Upper lobe of left lung (tissue), 6 donors: Measurements from ENCODE around the gene WFIKKN1. TPM values are rescaled to one million over a fixed set of nuclear protein-coding genes. Genes with fewer than 3 reads are reported as not detected.

Experiments
- ATAC-seq, 2 donors: fragments of 200-7000 bp; cut with Tn5 transposase; one replicate each; pipeline ENCODE4 v1.9.1; 2022; ENCODE audit warnings: mild to moderate bottlenecking in 2 of 2, moderate library complexity in 2 of 2; ENCODE audit not compliant: low FRiP score in 2 of 2
- DNase-seq, 2 donors: peaks; one replicate each; pipeline ENCODE4 v3.0.0-alpha.2; 2019 to 2020
- H3K27ac ChIP-seq, 4 donors: fragments of 200-600 bp; sonication (generic); one replicate each; pipeline ENCODE4 v1.5.1; 2016 to 2019
- H3K27me3 ChIP-seq, 4 donors: fragments of 200-600 bp; sonication (generic); one replicate each; pipeline ENCODE4 v1.5.1; 2017 to 2019
- H3K36me3 ChIP-seq, 4 donors: fragments of 200-600 bp; sonication (generic); one replicate each; pipeline ENCODE4 v1.5.1; 2016 to 2019
- H3K4me1 ChIP-seq, 4 donors: fragments of 200-600 bp; sonication (generic); one replicate each; pipeline ENCODE4 v1.5.1; 2018 to 2019
- H3K4me3 ChIP-seq, 4 donors: fragments of 200-600 bp; sonication (generic); one replicate each; pipeline ENCODE4 v1.5.1; 2017 to 2019; ENCODE audit warnings: mild to moderate bottlenecking in 2 of 4, moderate library complexity in 1 of 4
- H3K9me3 ChIP-seq, 4 donors: fragments of 200-600 bp; sonication (generic); one replicate each; pipeline ENCODE4 v1.5.1; 2018 to 2019
- EP300 ChIP-seq, 4 donors: sonication (generic); formaldehyde crosslinking; IDR thresholded peaks; one replicate each; pipeline ENCODE4 v1.5.1; 2017; ENCODE audit warnings: antibody characterized with exemption in 4 of 4, control low read depth in 2 of 4
- POLR2A ChIP-seq, 4 donors: fragments of 450-650 bp; IDR thresholded peaks; one replicate each; pipeline ENCODE4 v1.5.1; 2016 to 2017; ENCODE audit warnings: antibody characterized with exemption in 4 of 4, mild to moderate bottlenecking in 2 of 4
- POLR2AphosphoS5 ChIP-seq, 2 donors: sonication (generic); formaldehyde crosslinking; IDR thresholded peaks; one replicate each; pipeline ENCODE4 v1.5.1; 2017; ENCODE audit warnings: antibody characterized with exemption in 2 of 2
- WGBS, 2 donors: methylation state at CpG; one replicate each; pipeline ENCODE4 v1.1.5; 2017 to 2018; 5-methylcytosine and 5-hydroxymethylcytosine counted together
- total RNA-seq, 6 donors: library from RNA; depleted of rRNA in 4 of 6; stranded (reverse); fragments of >200 nt in 4 of 6; gene quantifications; one replicate each; pipeline versions ENCODE4 v1.1.0 to v1.2.1, GENCODE V29; 2016 to 2021
- TF ChIP-seq, protein P1 (sequence below), 6 experiments: fragments of 450-650 bp in 4 of 6; fragments of 200-600 bp in 2 of 6; sonication (generic) in 2 of 6; IDR thresholded peaks; one replicate each; pipeline ENCODE4 v1.5.1; 2016 to 2019; ENCODE audit warnings: antibody characterized with exemption in 6 of 6
- donor health status: DM: no; HTN: no; CAD: no; lungs with moderate emphysema.
- donor health status: DM: no; HTN: yes; CAD: no; lungs with severe emphysema.

The WFIKKN1 gene
- total RNA-seq, 6 donors from 2014 or later, result 1.7 to 16.8 (median 5.8) TPM

DNA sequence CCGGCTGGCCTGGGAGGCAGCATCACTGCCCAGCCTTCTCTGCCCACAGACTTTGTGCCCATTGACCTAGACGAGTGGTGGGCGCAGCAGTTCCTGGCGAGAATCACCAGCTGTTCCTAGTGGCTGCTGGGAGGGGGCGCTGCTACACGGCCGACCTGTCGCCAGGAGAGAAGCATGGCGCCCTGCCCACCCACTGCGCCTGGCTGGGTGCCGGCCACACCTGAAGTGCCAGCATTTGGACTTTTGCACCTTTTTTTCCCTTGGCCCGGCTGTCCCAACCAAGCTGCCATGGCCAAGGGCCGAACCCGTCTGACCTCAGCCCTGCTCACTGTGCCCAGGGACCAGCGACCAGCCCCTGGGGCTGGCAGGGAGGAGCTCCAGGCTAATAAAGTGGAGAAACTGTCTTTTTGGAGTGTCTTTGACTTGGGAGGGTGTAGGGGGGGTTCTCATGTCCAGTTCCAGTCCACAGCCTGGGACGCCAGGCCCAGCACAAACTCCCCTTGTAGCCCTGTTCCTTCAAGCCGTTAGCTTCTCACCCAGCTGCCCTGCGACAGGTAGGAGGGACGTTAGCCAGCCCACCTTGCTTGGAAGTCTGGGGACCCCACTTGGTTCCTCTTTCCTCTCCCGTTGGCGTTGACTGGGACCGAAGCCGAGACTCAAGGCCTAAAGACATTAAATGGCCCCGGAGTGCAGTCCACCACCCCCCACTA is 17.4 kb downstream of the WFIKKN1 start:
- TF ChIP-seq POLR2AphosphoS5 (IDR thresholded peaks at IDR 0.05), result no peak
- TF ChIP-seq, protein P1, sequence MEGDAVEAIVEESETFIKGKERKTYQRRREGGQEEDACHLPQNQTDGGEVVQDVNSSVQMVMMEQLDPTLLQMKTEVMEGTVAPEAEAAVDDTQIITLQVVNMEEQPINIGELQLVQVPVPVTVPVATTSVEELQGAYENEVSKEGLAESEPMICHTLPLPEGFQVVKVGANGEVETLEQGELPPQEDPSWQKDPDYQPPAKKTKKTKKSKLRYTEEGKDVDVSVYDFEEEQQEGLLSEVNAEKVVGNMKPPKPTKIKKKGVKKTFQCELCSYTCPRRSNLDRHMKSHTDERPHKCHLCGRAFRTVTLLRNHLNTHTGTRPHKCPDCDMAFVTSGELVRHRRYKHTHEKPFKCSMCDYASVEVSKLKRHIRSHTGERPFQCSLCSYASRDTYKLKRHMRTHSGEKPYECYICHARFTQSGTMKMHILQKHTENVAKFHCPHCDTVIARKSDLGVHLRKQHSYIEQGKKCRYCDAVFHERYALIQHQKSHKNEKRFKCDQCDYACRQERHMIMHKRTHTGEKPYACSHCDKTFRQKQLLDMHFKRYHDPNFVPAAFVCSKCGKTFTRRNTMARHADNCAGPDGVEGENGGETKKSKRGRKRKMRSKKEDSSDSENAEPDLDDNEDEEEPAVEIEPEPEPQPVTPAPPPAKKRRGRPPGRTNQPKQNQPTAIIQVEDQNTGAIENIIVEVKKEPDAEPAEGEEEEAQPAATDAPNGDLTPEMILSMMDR (IDR thresholded peaks at IDR 0.05), result peak; percentile 33 to 59 (median 41)
- peak overlapping the region; percentile 38 to 98 (median 86) for H3K4me3 ChIP-seq
- H3K4me1 ChIP-seq, result peaks cover 27 to 79% (median 47%) of the 10 kb centered on the region in 4 donors
- 38% methylated on average over 13 to 22 of the region's 24 CpGs for WGBS, 2 donors
- H3K36me3 ChIP-seq, result peaks cover 0 to 7% (median under 1%) of the 10 kb centered on the region in 4 donors
- ATAC-seq (no peak), DNase-seq (peak; percentile 60 to 90)
- H3K27me3 ChIP-seq, result no peaks in the 10 kb centered on the region
- no peaks in the 10 kb centered on the region for H3K9me3 ChIP-seq
- H3K27ac ChIP-seq, result peak overlapping the region; percentile 82 to 95 (median 86)

DNA sequence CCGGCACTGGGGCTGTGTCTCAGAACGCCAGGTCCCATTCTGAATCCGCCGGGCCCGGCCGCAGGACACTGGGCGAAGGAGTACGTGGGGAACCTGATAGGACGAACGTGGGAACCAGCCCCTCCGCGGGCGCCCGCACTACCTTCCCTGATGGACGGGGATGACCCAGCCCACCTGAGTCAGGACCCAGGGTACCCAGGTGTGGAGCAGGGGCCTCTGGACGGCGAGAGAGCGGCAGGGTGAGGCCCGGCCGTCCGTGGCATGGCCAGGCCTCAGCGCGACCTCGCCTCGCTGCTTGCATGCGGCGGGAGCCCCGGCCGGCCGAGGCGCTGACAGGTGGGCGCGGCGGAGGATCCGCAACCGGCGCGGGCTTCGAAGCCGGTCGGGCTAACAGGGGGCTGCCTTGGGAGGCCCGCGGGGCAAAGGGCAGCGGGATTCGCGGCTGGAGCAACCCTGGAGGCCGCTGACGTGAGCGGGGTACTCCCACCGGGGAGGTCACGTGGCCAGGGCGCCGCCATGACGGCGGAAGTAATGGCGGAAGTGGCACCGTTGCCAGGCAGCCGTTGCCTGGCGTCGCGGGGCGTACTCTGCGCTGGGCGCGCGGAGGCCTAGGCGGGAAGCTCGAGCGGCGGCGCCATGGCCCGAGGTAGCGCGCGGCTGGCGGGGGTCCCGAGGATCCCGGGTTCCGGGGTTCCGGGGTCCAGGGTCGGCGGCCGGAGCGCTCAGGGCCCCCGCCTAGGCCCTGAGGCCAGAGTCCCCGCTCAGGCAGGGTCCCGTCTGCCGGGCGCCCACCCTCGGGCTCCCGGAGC is 18.2 kb downstream of the WFIKKN1 start, which contains the start of gene WDR90:
Gene WDR90 (plus strand): TSS at position 585 of the 809 bp plus-strand sequence. CDS start 52 bp downstream, at position 637.
- 0% methylated on average over 26 of the region's 91 CpGs; no CpG with 5 or more reads in 1 of the 2 donors for WGBS, 2 donors
- H3K9me3 ChIP-seq, result no peaks in the 10 kb centered on the region

DNA sequence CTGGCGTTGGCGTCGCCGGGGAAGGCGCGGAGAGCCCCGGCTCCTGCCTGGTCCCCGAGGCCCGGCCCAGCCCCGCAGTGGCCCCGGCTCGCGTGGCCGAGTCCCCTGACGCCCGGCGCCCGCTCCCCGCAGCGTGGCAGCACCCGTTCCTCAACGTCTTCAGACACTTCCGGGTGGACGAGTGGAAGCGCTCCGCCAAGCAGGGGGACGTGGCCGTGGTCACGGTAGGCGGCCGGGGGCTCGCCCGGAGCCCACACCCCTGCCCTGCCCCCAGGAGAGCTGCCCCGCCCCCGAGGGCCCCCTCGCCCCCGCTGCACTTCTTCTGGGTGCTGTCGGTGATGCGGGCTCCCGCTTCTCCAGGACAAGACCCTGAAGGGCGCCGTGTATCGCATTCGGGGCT is 18.8 kb downstream of the WFIKKN1 start:
- ATAC-seq, result peak in 1 of 2 donors; percentile 2
- WGBS, 2 donors, result 16% methylated on average over 9 of the region's 44 CpGs; no CpG with 5 or more reads in 1 of the 2 donors

More for the DNA sequence above, 18.2 kb downstream of the WFIKKN1 start, which contains the start of gene WDR90:
- Histone ChIP-seq H3K36me3 (peaks cover 0 to 9% (median 3%) of the 10 kb centered on the region in 4 donors), H3K27ac (peak within 1 kb of the TSS; percentile 82 to 95 (median 86)), H3K27me3 (no peaks in the 10 kb centered on the region), H3K4me3 (peak within 1 kb of the TSS; percentile 38 to 98 (median 86)), H3K4me1 (peaks cover 26 to 71% (median 41%) of the 10 kb centered on the region in 4 donors)
- DNase-seq, result peak; percentile 95 to 99
- ATAC-seq, result peak; percentile 84 to 96
- peak; percentile 79 to 80 for TF ChIP-seq POLR2AphosphoS5 (IDR thresholded peaks at IDR 0.05)
- TF ChIP-seq EP300 (IDR thresholded peaks at IDR 0.05), result no peak
- peak in 2 of 4 donors; percentile 73 to 77 for TF ChIP-seq POLR2A (IDR thresholded peaks at IDR 0.05)
- TF ChIP-seq, protein P1 (IDR thresholded peaks at IDR 0.05), result peak in 3 of 6 experiments; percentile 8 to 35 (median 12)

DNA sequence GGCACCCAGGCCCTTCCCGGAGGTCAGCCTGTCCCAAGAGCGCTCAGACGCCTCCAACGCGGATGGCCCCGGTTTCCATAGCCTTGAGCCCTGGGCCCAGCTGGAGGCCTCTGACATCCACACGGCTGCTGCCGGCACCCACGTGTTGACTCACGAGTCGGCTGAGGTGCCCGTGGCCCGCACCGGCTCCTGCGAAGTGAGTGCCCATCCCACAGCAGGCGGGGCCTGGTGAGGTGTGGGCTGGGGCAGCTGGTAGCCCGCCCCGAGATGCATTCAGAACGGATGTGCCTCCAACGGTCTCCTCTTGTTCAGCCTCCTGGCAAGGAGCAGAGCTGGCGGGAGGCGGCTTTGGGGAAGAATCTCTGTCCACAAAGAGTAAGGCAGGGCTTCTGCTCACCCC is 21.1 kb downstream of the WFIKKN1 start:
- 78 to 96% methylated on average over 7 to 17 of the region's 22 CpGs for WGBS, 2 donors
- no peak for ATAC-seq
- Histone ChIP-seq H3K36me3 (peaks cover 0 to 28% (median 7%) of the 10 kb centered on the region in 4 donors), H3K27ac (no peak overlapping the region), H3K4me1 (peaks cover 23 to 44% (median 26%) of the 10 kb centered on the region in 4 donors), H3K4me3 (no peak overlapping the region), H3K9me3 (no peaks in the 10 kb centered on the region), H3K27me3 (no peaks in the 10 kb centered on the region)
- no peak for DNase-seq
- TF ChIP-seq POLR2A (IDR thresholded peaks at IDR 0.05) (no peak), EP300 (IDR thresholded peaks at IDR 0.05) (no peak), POLR2AphosphoS5 (IDR thresholded peaks at IDR 0.05) (no peak)
- TF ChIP-seq, protein P1 (IDR thresholded peaks at IDR 0.05), result no peak

More for the DNA sequence above, 18.8 kb downstream of the WFIKKN1 start:
- no peaks in the 10 kb centered on the region for H3K27me3 ChIP-seq
- H3K9me3 ChIP-seq, result no peaks in the 10 kb centered on the region
- H3K27ac ChIP-seq, result peak overlapping the region; percentile 82 to 95 (median 86)
- peaks cover 0 to 9% (median 3%) of the 10 kb centered on the region in 4 donors for H3K36me3 ChIP-seq
- TF ChIP-seq POLR2A (IDR thresholded peaks at IDR 0.05) (no peak), EP300 (IDR thresholded peaks at IDR 0.05) (no peak), POLR2AphosphoS5 (IDR thresholded peaks at IDR 0.05) (no peak)
- TF ChIP-seq, protein P1 (IDR thresholded peaks at IDR 0.05), result no peak
- H3K4me1 ChIP-seq, result peaks cover 26 to 64% (median 40%) of the 10 kb centered on the region in 4 donors
- H3K4me3 ChIP-seq, result peak overlapping the region; percentile 38 to 98 (median 86)
- DNase-seq, result no peak
